Fibroblast of pulmonary artery (primary cell): ENCODE data around the gene PTPRU.

ENCODE experiments used
- DNase-seq: peaks from one replicate; pipeline ENCODE4 v3.0.0-alpha.2; 2010; ENCODE audit warnings: low read depth
- H3K4me3 ChIP-seq: replicated peaks from 2 replicates; pipeline ENCODE4 v1.5.1; 2011; ENCODE audit warnings: low read depth, mild to moderate bottlenecking, control low read depth, low read length, moderate library complexity
- CTCF ChIP-seq: IDR thresholded peaks from 2 replicates; pipeline ENCODE4 v1.5.1; 2011; ENCODE audit warnings: mild to moderate bottlenecking, control low read depth, low read length, inconsistent platforms; ENCODE audit errors: missing control alignments

The PTPRU gene

GRCh38 chr1:29259802-29260441 lies 23.6 kb downstream of the PTPRU start:
- no peak for TF ChIP-seq CTCF
- no peak for DNase-seq
- peak overlapping the region; percentile 48 for H3K4me3 ChIP-seq

- TF ChIP-seq CTCF = no peak
- no peak for DNase-seq
- H3K4me3 ChIP-seq = peak overlapping the region; percentile 48
Measured at GRCh38 chr1:29260531-29260930, 24.2 kb downstream of the PTPRU start.

- H3K4me3 ChIP-seq = no peak overlapping the region
- peak; percentile 71 for DNase-seq
- TF ChIP-seq CTCF = no peak
Measured at GRCh38 chr1:29264773-29265389, 28.6 kb downstream of the PTPRU start.

GRCh38 chr1:29266912-29267311 lies 30.6 kb downstream of the PTPRU start:
- TF ChIP-seq CTCF = no peak
- no peak for DNase-seq
- no peak overlapping the region for H3K4me3 ChIP-seq

- H3K4me3 ChIP-seq = no peak overlapping the region
- TF ChIP-seq CTCF = no peak
- DNase-seq = no peak
Measured at GRCh38 chr1:29267321-29268070, 31.2 kb downstream of the PTPRU start.

- no peak for DNase-seq
- H3K4me3 ChIP-seq = no peak overlapping the region
- no peak for TF ChIP-seq CTCF
Measured at GRCh38 chr1:29269382-29269781, 33.1 kb downstream of the PTPRU start.
